Mesenchymal stem cell (in vitro differentiated cells and primary cell): Measurements from ENCODE around the gene TRHDE.

Experiments
- DNase-seq: peaks from one replicate; pipeline ENCODE4 v3.0.0-alpha.2; 2013
- H2AFZ ChIP-seq: one replicate; pipeline ENCODE4 v1.6.1; 2013; ENCODE audit warnings: low read depth, mild to moderate bottlenecking, control low read depth, inconsistent platforms, low read length, moderate library complexity
- H2AK5ac ChIP-seq: 2 replicates; pipeline ENCODE4 v1.6.1; 2013; ENCODE audit warnings: low read length, moderate library complexity, mild to moderate bottlenecking, inconsistent platforms; ENCODE audit not compliant: severe bottlenecking
- H2BK120ac ChIP-seq: one replicate; pipeline ENCODE4 v1.6.1; 2013; ENCODE audit warnings: low read depth, mild to moderate bottlenecking, inconsistent platforms, low read length, moderate library complexity
- H2BK12ac ChIP-seq, 2 experiments: one replicate each; pipeline ENCODE4 v1.6.1; 2013; ENCODE audit warnings: inconsistent platforms in 2 of 2, low read length in 2 of 2, mild to moderate bottlenecking in 2 of 2, moderate library complexity in 2 of 2, control low read depth in 1 of 2
- H2BK15ac ChIP-seq: one replicate; pipeline ENCODE4 v1.6.1; 2013; ENCODE audit warnings: mild to moderate bottlenecking, low read depth, inconsistent platforms; ENCODE audit not compliant: poor library complexity, severe bottlenecking
- H2BK5ac ChIP-seq: 2 replicates; pipeline ENCODE4 v1.6.1; 2013; ENCODE audit warnings: low read depth, mild to moderate bottlenecking, low read length, control low read depth, inconsistent platforms; ENCODE audit not compliant: poor library complexity, severe bottlenecking
- H3K14ac ChIP-seq, 2 experiments: one replicate each; pipeline ENCODE4 v1.6.1; 2013; ENCODE audit warnings: inconsistent platforms in 2 of 2, low read length in 2 of 2, control low read depth in 1 of 2, mild to moderate bottlenecking in 1 of 2, moderate library complexity in 1 of 2
- H3K18ac ChIP-seq, 2 experiments: one replicate each; pipeline ENCODE4 v1.6.1; 2013; ENCODE audit warnings: inconsistent platforms in 2 of 2, low read length in 2 of 2, control low read depth in 1 of 2, low read depth in 1 of 2, mild to moderate bottlenecking in 1 of 2
- H3K23ac ChIP-seq, 2 experiments: one replicate each; pipeline ENCODE4 v1.6.1; 2013; ENCODE audit warnings: inconsistent platforms in 2 of 2, low read length in 2 of 2, mild to moderate bottlenecking in 2 of 2, moderate library complexity in 2 of 2, control low read depth in 1 of 2
- H3K27ac ChIP-seq: 2 replicates; pipeline ENCODE4 v1.5.1; 2013; ENCODE audit warnings: mild to moderate bottlenecking, moderate library complexity, low read length, control low read depth, inconsistent platforms; ENCODE audit not compliant: poor library complexity, severe bottlenecking
- H3K27me3 ChIP-seq, 2 experiments: 2 replicates each; pipeline versions ENCODE4 v1.6.1 to v1.7.0; 2013; ENCODE audit warnings: low read length in 2 of 2, mild to moderate bottlenecking in 2 of 2, moderate library complexity in 2 of 2, control low read depth in 1 of 2, inconsistent platforms in 1 of 2; ENCODE audit not compliant: control insufficient read depth in 1 of 2, insufficient read depth in 1 of 2
- H3K36me3 ChIP-seq, 2 experiments: 2 replicates each; pipeline versions ENCODE4 v1.6.1 to v1.7.0; 2013; ENCODE audit warnings: low read length in 2 of 2, control low read depth in 1 of 2, inconsistent platforms in 1 of 2, low read depth in 1 of 2, mild to moderate bottlenecking in 1 of 2; ENCODE audit not compliant: insufficient read depth in 2 of 2, control insufficient read depth in 1 of 2
- H3K4ac ChIP-seq, 2 experiments: one replicate each; pipeline ENCODE4 v1.6.1; 2013; ENCODE audit warnings: inconsistent platforms in 2 of 2, low read length in 2 of 2, mild to moderate bottlenecking in 2 of 2, moderate library complexity in 2 of 2, control low read depth in 1 of 2, low read depth in 1 of 2
- H3K4me1 ChIP-seq: 2 replicates; pipeline ENCODE4 v1.6.1; 2013; ENCODE audit warnings: low read depth, low read length, control low read depth; ENCODE audit not compliant: control insufficient read depth, insufficient read depth
- H3K4me2 ChIP-seq: 2 replicates; pipeline ENCODE4 v1.6.1; 2013; ENCODE audit warnings: low read length, mild to moderate bottlenecking, inconsistent platforms; ENCODE audit not compliant: poor library complexity, severe bottlenecking
- H3K4me3 ChIP-seq, 2 experiments: 2 replicates each; pipeline versions ENCODE4 v1.5.1 to v1.7.0; 2013; ENCODE audit warnings: low read length in 2 of 2, mild to moderate bottlenecking in 2 of 2, control low read depth in 1 of 2, low read depth in 1 of 2; ENCODE audit not compliant: insufficient read depth in 1 of 2
- H3K79me1 ChIP-seq: replicated peaks from 2 replicates; pipeline ENCODE4 v1.6.1; 2013; ENCODE audit warnings: mild to moderate bottlenecking, control low read depth, low read length, inconsistent platforms; ENCODE audit not compliant: poor library complexity, severe bottlenecking
- H3K9ac ChIP-seq: 2 replicates; pipeline ENCODE4 v1.7.0; 2013; ENCODE audit warnings: mild to moderate bottlenecking, low read length, moderate library complexity
- H3K9me3 ChIP-seq: 2 replicates; pipeline ENCODE4 v1.7.0; 2013; ENCODE audit warnings: mild to moderate bottlenecking, low read length; ENCODE audit not compliant: control insufficient read depth
- H4K8ac ChIP-seq: one replicate; pipeline ENCODE4 v1.6.1; 2013; ENCODE audit warnings: inconsistent platforms, mild to moderate bottlenecking, low read length, moderate library complexity
- H4K91ac ChIP-seq: one replicate; pipeline ENCODE4 v1.6.1; 2013; ENCODE audit warnings: mild to moderate bottlenecking, low read length, inconsistent platforms
- WGBS: methylation state at CpG from one replicate; pipeline ENCODE4 v1.1.7; 2013; ENCODE audit warnings: mixed read lengths; 5-methylcytosine and 5-hydroxymethylcytosine counted together

TRHDE gene

GRCh38 chr12:72270246-72270645, 1.9 kb upstream of the TRHDE start:
- DNase-seq, result no peak
- Histone ChIP-seq H3K27ac (no peak overlapping the region), H3K14ac (no peak overlapping the region), H3K23ac (no peak overlapping the region), H3K4me3 (no peak overlapping the region), H3K4ac (no peak overlapping the region), H2AK5ac (no peak overlapping the region), H2AFZ (no peak overlapping the region), H4K8ac (no peak overlapping the region), H3K4me2 (peak overlapping the region; percentile 37), H2BK15ac (no peak overlapping the region), H4K91ac (no peak overlapping the region), H3K36me3 (no peaks in the 10 kb centered on the region), H3K4me1 (peaks cover 10% of the 10 kb centered on the region), H3K9ac (no peak overlapping the region), H3K18ac (no peak overlapping the region), H3K9me3 (no peaks in the 10 kb centered on the region), H3K27me3 (peaks cover 3 to 57% of the 10 kb centered on the region in 2 experiments), H2BK5ac (no peak overlapping the region), H3K79me1 (no peaks in the 10 kb centered on the region), H2BK120ac (no peak overlapping the region), H2BK12ac (no peak overlapping the region)
- WGBS, result 29% methylated on average over 1 of the region's 2 CpGs

- peaks cover 3 to 57% of the 10 kb centered on the region in 2 experiments for H3K27me3 ChIP-seq
- 100% methylated on average over 2 of the region's 6 CpGs for WGBS
- H3K36me3 ChIP-seq, result no peaks in the 10 kb centered on the region
- no peaks in the 10 kb centered on the region for H3K79me1 ChIP-seq
- no peak overlapping the region for H4K8ac ChIP-seq
- no peaks in the 10 kb centered on the region for H3K9me3 ChIP-seq
- H3K23ac ChIP-seq, result no peak overlapping the region
- peak overlapping the region in 1 of 2 experiments; percentile 14 for H3K18ac ChIP-seq
- H3K9ac ChIP-seq, result no peak overlapping the region
- no peak overlapping the region for H2BK12ac ChIP-seq
- H3K4me1 ChIP-seq, result peaks cover 10% of the 10 kb centered on the region
- H3K4me2 ChIP-seq, result peak overlapping the region; percentile 80
- peak overlapping the region in 1 of 2 experiments; percentile 83 for H3K4me3 ChIP-seq
- peak overlapping the region in 1 of 2 experiments; percentile 30 for H3K4ac ChIP-seq
- no peak overlapping the region for H2BK15ac ChIP-seq
- no peak overlapping the region for H2BK120ac ChIP-seq
- DNase-seq, result no peak
- H3K27ac ChIP-seq, result no peak overlapping the region
- no peak overlapping the region for H3K14ac ChIP-seq
- no peak overlapping the region for H4K91ac ChIP-seq
- no peak overlapping the region for H2AFZ ChIP-seq
- H2AK5ac ChIP-seq, result no peak overlapping the region
- no peak overlapping the region for H2BK5ac ChIP-seq
Observed at GRCh38 chr12:72270961-72271360, 1.2 kb upstream of the TRHDE start.

GRCh38 chr12:72271451-72272090, 599 bp upstream of the TRHDE start:
- H3K9ac ChIP-seq, result peak overlapping the region; percentile 45
- WGBS, result under 1% methylated on average over 32 of the region's 35 CpGs

GRCh38 chr12:72272731-72273498, 745 bp downstream of the TRHDE start:
- Histone ChIP-seq H3K4me3 (peak overlapping the region; percentile 64 to 83), H3K23ac (peak overlapping the region in 1 of 2 experiments; percentile 2), H3K4me2 (peak overlapping the region; percentile 80), H3K27me3 (peaks cover 3 to 66% of the 10 kb centered on the region in 2 experiments), H2AK5ac (no peak overlapping the region), H2BK12ac (peak overlapping the region; percentile 33 to 90), H3K4me1 (peaks cover 10% of the 10 kb centered on the region), H3K36me3 (no peaks in the 10 kb centered on the region), H2BK15ac (peak overlapping the region; percentile 6), H3K18ac (peak overlapping the region; percentile 84 to 92), H3K27ac (no peak overlapping the region), H3K9ac (no peak overlapping the region), H3K14ac (peak overlapping the region in 1 of 2 experiments; percentile 22), H2AFZ (peak overlapping the region; percentile 30), H2BK5ac (no peak overlapping the region), H2BK120ac (peak overlapping the region; percentile 76), H3K79me1 (no peaks in the 10 kb centered on the region), H3K4ac (peak overlapping the region; percentile 5 to 89), H4K8ac (peak overlapping the region; percentile 90), H3K9me3 (no peaks in the 10 kb centered on the region), H4K91ac (peak overlapping the region; percentile 93)
- DNase-seq, result peak; percentile 80
- under 1% methylated on average over 72 of the region's 79 CpGs for WGBS

More at GRCh38 chr12:72271451-72272090, 599 bp upstream of the TRHDE start:
- no peak overlapping the region for H2BK120ac ChIP-seq
- peak overlapping the region; percentile 83 for H2AFZ ChIP-seq
- H4K8ac ChIP-seq, result no peak overlapping the region
- H3K23ac ChIP-seq, result peak overlapping the region in 1 of 2 experiments; percentile 23
- H2AK5ac ChIP-seq, result no peak overlapping the region
- peak overlapping the region; percentile 80 for H3K4me2 ChIP-seq
- H2BK5ac ChIP-seq, result no peak overlapping the region
- peak overlapping the region; percentile 64 to 83 for H3K4me3 ChIP-seq
- no peaks in the 10 kb centered on the region for H3K36me3 ChIP-seq
- peak; percentile 74 for DNase-seq
- peak overlapping the region; percentile 72 to 84 for H3K18ac ChIP-seq
- H4K91ac ChIP-seq, result no peak overlapping the region
- peak overlapping the region in 1 of 2 experiments; percentile 93 for H2BK12ac ChIP-seq
- peak overlapping the region in 1 of 2 experiments; percentile 96 for H3K14ac ChIP-seq
- no peaks in the 10 kb centered on the region for H3K9me3 ChIP-seq
- no peak overlapping the region for H2BK15ac ChIP-seq
- H3K4me1 ChIP-seq, result peaks cover 10% of the 10 kb centered on the region
- peak overlapping the region in 1 of 2 experiments; percentile 78 for H3K4ac ChIP-seq
- H3K79me1 ChIP-seq, result no peaks in the 10 kb centered on the region
- H3K27ac ChIP-seq, result peak overlapping the region; percentile 53
- peaks cover 3 to 61% of the 10 kb centered on the region in 2 experiments for H3K27me3 ChIP-seq
